SU-DHL-6 (cell line): ENCODE results near the gene FADS3.

ENCODE experiments used
- H2AFZ ChIP-seq: fragments of 200-600 bp; sonication (generic); 2 replicates; pipeline ENCODE4 v1.6.1; 2014; ENCODE audit warnings: low read depth, mild to moderate bottlenecking, moderate library complexity, mixed read lengths, antibody characterized with exemption, low read length; ENCODE audit not compliant: severe bottlenecking
- H3F3A ChIP-seq: fragments of 200-600 bp; shearing (Covaris generic); 2 replicates; pipeline ENCODE4 v1.6.0; 2016; ENCODE audit warnings: antibody characterized with exemption, mild to moderate bottlenecking; ENCODE audit not compliant: insufficient read depth
- H3K27ac ChIP-seq: fragments of 200-600 bp; sonication (generic); 2 replicates; pipeline ENCODE4 v1.5.1; 2016; ENCODE audit warnings: low read depth, mild to moderate bottlenecking, low read length, moderate library complexity, mixed read lengths
- H3K27me3 ChIP-seq: fragments of 200-600 bp; sonication (generic), shearing (Covaris generic); 2 replicates; pipeline ENCODE4 v1.6.0; 2014; ENCODE audit warnings: mild to moderate bottlenecking, low read length
- H3K36me3 ChIP-seq: fragments of 200-600 bp; sonication (generic); 2 replicates; pipeline ENCODE4 v1.6.1; 2014; ENCODE audit warnings: mild to moderate bottlenecking, low read length, mixed read lengths
- H3K4me2 ChIP-seq: fragments of 300-600, 200-600 bp; shearing (Covaris generic), sonication (generic); 2 replicates; pipeline ENCODE4 v1.6.0; 2014; ENCODE audit warnings: low read length, low read depth, mild to moderate bottlenecking; ENCODE audit not compliant: poor library complexity, severe bottlenecking
- H3K4me3 ChIP-seq: fragments of 200-600 bp; sonication (generic); 2 replicates; pipeline ENCODE4 v1.5.1; 2014; ENCODE audit warnings: antibody characterized with exemption, low read length, mild to moderate bottlenecking, mixed read lengths; ENCODE audit not compliant: insufficient read depth, poor library complexity, severe bottlenecking
- H3K79me2 ChIP-seq: fragments of 200-600 bp; sonication (generic); 2 replicates; pipeline ENCODE4 v1.6.1; 2014; ENCODE audit warnings: mild to moderate bottlenecking, low read length, moderate library complexity; ENCODE audit not compliant: insufficient read depth
- H3K9ac ChIP-seq: fragments of 200-600 bp; sonication (generic); 2 replicates; pipeline ENCODE4 v1.7.0; 2014; ENCODE audit warnings: mild to moderate bottlenecking, low read length
- H3K9me2 ChIP-seq: fragments of 200-600 bp; sonication (generic); replicated peaks from 2 replicates; pipeline ENCODE4 v1.6.1; 2014; ENCODE audit warnings: low read length; ENCODE audit not compliant: insufficient read depth
- H3K9me3 ChIP-seq: fragments of 200-600 bp; sonication (generic); 2 replicates; pipeline ENCODE4 v1.6.1; 2014; ENCODE audit warnings: low read length, mixed read lengths; ENCODE audit not compliant: insufficient read depth
- H4K20me1 ChIP-seq: fragments of 200-600 bp; sonication (generic); 2 replicates; pipeline ENCODE4 v1.6.1; 2014; ENCODE audit warnings: low read depth, mild to moderate bottlenecking, antibody characterized with exemption, low read length, moderate library complexity, mixed read lengths
- CTCF ChIP-seq: fragments of 200-600 bp; sonication (generic); IDR thresholded peaks from one replicate; pipeline ENCODE4 v1.5.1; 2017; ENCODE audit warnings: antibody characterized with exemption, mild to moderate bottlenecking, low read length, moderate library complexity; ENCODE audit not compliant: insufficient read depth, poor library complexity, severe bottlenecking
- EZH2phosphoT487 ChIP-seq: fragments of 200-600 bp; sonication (generic), shearing (Covaris generic); conservative IDR thresholded peaks from 2 replicates; pipeline ENCODE4 v1.6.1; 2018; ENCODE audit warnings: mild to moderate bottlenecking, antibody characterized with exemption, low read length, moderate library complexity, mixed read lengths

Gene FADS3

GRCh38 chr11:61897387-61898246 lies 6.3 kb upstream of the FADS3 start:
- no peak overlapping the region for H3K4me2 ChIP-seq
- H4K20me1 ChIP-seq = no peaks in the 10 kb centered on the region
- no peaks in the 10 kb centered on the region for H3K36me3 ChIP-seq
- no peaks in the 10 kb centered on the region for H3K9me2 ChIP-seq
- H3K4me3 ChIP-seq = no peak overlapping the region
- H3K9me3 ChIP-seq = no peaks in the 10 kb centered on the region
- peak; percentile 76 for TF ChIP-seq CTCF
- TF ChIP-seq EZH2phosphoT487 = no peak
- H3F3A ChIP-seq = no peaks in the 10 kb centered on the region
- no peaks in the 10 kb centered on the region for H3K27me3 ChIP-seq
- no peak overlapping the region for H3K27ac ChIP-seq
- no peak overlapping the region for H2AFZ ChIP-seq
- no peaks in the 10 kb centered on the region for H3K79me2 ChIP-seq
- H3K9ac ChIP-seq = no peak overlapping the region

GRCh38 chr11:61896665-61897386 lies 5.5 kb upstream of the FADS3 start:
- no peaks in the 10 kb centered on the region for H3K9me3 ChIP-seq
- H3F3A ChIP-seq = peaks cover 7% of the 10 kb centered on the region; the same call in 1 of the 2 replicates
- no peaks in the 10 kb centered on the region for H3K27me3 ChIP-seq
- no peaks in the 10 kb centered on the region for H3K9me2 ChIP-seq
- no peaks in the 10 kb centered on the region for H3K36me3 ChIP-seq
- H2AFZ ChIP-seq = no peak overlapping the region
- no peak for TF ChIP-seq EZH2phosphoT487
- TF ChIP-seq CTCF = no peak
- no peak overlapping the region for H3K4me3 ChIP-seq
- H3K4me2 ChIP-seq = no peak overlapping the region
- H4K20me1 ChIP-seq = no peaks in the 10 kb centered on the region
- no peaks in the 10 kb centered on the region for H3K79me2 ChIP-seq
- no peak overlapping the region for H3K27ac ChIP-seq
- H3K9ac ChIP-seq = no peak overlapping the region

GRCh38 chr11:61895718-61896059 lies 4.3 kb upstream of the FADS3 start:
- no peaks in the 10 kb centered on the region for H3K9me3 ChIP-seq
- H3K4me2 ChIP-seq = no peak overlapping the region
- no peak overlapping the region for H3K27ac ChIP-seq
- peaks cover 7% of the 10 kb centered on the region; the same call in 1 of the 2 replicates for H3F3A ChIP-seq
- H3K79me2 ChIP-seq = no peaks in the 10 kb centered on the region
- no peak overlapping the region for H3K9ac ChIP-seq
- H2AFZ ChIP-seq = no peak overlapping the region
- no peak overlapping the region for H3K4me3 ChIP-seq
- no peak for TF ChIP-seq EZH2phosphoT487
- TF ChIP-seq CTCF = no peak
- no peaks in the 10 kb centered on the region for H3K9me2 ChIP-seq
- H4K20me1 ChIP-seq = no peaks in the 10 kb centered on the region
- H3K36me3 ChIP-seq = no peaks in the 10 kb centered on the region
- H3K27me3 ChIP-seq = no peaks in the 10 kb centered on the region
